ENCODE data around the gene CEBPB. TPM values are rescaled to one million over a fixed set of nuclear protein-coding genes. Genes with fewer than 3 reads are reported as not detected.

CEBPB gene
- total RNA-seq, 1 experiment from 2014 or later = 183 TPM

GRCh38 chr20:50188287-50188688, 2.3 kb upstream of the CEBPB start:
- H3K4me3 Mint-ChIP-seq (ENCODE audit: unreplicated experiment) = peak overlapping the region; percentile 5
- ChIA-PET CTCF (interaction anchor here (0.6 to 5.5 kb wide), 16 partner anchors 16 to 603 kb away, joined by 3 to 31 read pairs (median 4); partner anchors contain the start of gene PEDS1), POLR2A (interaction anchor here (0.8 to 1.5 kb wide), 4 partner anchors 16 to 322 kb away, joined by 3 to 5 read pairs (median 4); partner anchors contain the start of genes PEDS1 and PTPN1)
- Histone ChIP-seq H3K4me3 (ENCODE audit: low read depth, low read length) (no peak overlapping the region), H3K27me3 (replicated peaks; ENCODE audit: control insufficient read depth, insufficient read depth, low read length) (no peaks in the 10 kb centered on the region), H3K4me1 (peaks cover 37% of the 10 kb centered on the region), H3K9me3 (no peaks in the 10 kb centered on the region), H3K36me3 (ENCODE audit: control insufficient read depth, insufficient read depth, low read length) (no peaks in the 10 kb centered on the region)
- peak overlapping the region; percentile 29 for H3K27ac Mint-ChIP-seq (ENCODE audit: unreplicated experiment)
- no TSS peak for BruUV-seq (replicated peaks)
- no peaks in the 10 kb centered on the region for H3K9me3 Mint-ChIP-seq (ENCODE audit: unreplicated experiment)
- intact Hi-C loops (cut with micrococcal nuclease; ENCODE audit: unreplicated experiment) = loop anchor here (5.0 kb wide), 1 partner anchor 224 kb away; no protein-coding TSS in a partner anchor
- no peaks in the 10 kb centered on the region for H3K27me3 Mint-ChIP-seq (ENCODE audit: insufficient read depth, unreplicated experiment)
- peaks cover 40% of the 10 kb centered on the region for H3K4me1 Mint-ChIP-seq (ENCODE audit: low read depth, unreplicated experiment)
- TF ChIP-seq, protein P1, sequence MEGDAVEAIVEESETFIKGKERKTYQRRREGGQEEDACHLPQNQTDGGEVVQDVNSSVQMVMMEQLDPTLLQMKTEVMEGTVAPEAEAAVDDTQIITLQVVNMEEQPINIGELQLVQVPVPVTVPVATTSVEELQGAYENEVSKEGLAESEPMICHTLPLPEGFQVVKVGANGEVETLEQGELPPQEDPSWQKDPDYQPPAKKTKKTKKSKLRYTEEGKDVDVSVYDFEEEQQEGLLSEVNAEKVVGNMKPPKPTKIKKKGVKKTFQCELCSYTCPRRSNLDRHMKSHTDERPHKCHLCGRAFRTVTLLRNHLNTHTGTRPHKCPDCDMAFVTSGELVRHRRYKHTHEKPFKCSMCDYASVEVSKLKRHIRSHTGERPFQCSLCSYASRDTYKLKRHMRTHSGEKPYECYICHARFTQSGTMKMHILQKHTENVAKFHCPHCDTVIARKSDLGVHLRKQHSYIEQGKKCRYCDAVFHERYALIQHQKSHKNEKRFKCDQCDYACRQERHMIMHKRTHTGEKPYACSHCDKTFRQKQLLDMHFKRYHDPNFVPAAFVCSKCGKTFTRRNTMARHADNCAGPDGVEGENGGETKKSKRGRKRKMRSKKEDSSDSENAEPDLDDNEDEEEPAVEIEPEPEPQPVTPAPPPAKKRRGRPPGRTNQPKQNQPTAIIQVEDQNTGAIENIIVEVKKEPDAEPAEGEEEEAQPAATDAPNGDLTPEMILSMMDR (IDR thresholded peaks at IDR 0.05; ENCODE audit: insufficient read depth in 1 of 2, low read depth in 1 of 2, low read length in 1 of 2, severe bottlenecking in 1 of 2, unreplicated experiment in 1 of 2) = no peak
- H3K36me3 Mint-ChIP-seq (ENCODE audit: insufficient read depth, unreplicated experiment) = peaks cover 51% of the 10 kb centered on the region
- DNase-seq = no peak

- H3K27me3 Mint-ChIP-seq (ENCODE audit: insufficient read depth, unreplicated experiment) = no peaks in the 10 kb centered on the region
- peak overlapping the region; percentile 29 for H3K27ac Mint-ChIP-seq (ENCODE audit: unreplicated experiment)
- DNase-seq = peak; percentile 80 to 86
- ChIA-PET POLR2A (interaction anchor here (0.5 to 1.3 kb wide), 5 partner anchors 17 to 118 kb away, joined by 3 to 5 read pairs (median 4); partner anchors contain the start of gene PEDS1), CTCF (interaction anchor here (0.6 to 5.5 kb wide), 15 partner anchors 17 to 602 kb away, joined by 3 to 31 read pairs (median 4); partner anchors contain the start of gene PEDS1)
- TF ChIP-seq, protein P1 (IDR thresholded peaks at IDR 0.05; ENCODE audit: insufficient read depth in 1 of 2, low read depth in 1 of 2, low read length in 1 of 2, severe bottlenecking in 1 of 2, unreplicated experiment in 1 of 2) = no peak
- TSS peak; percentile 10 for BruUV-seq (replicated peaks)
- intact Hi-C loops (cut with micrococcal nuclease; ENCODE audit: unreplicated experiment) = loop anchor here (5.0 kb wide), 1 partner anchor 223 kb away; no protein-coding TSS in a partner anchor
- H3K27me3 ChIP-seq (replicated peaks; ENCODE audit: control insufficient read depth, insufficient read depth, low read length) = no peaks in the 10 kb centered on the region
- H3K4me3 ChIP-seq (ENCODE audit: low read depth, low read length) = no peak overlapping the region
- peaks cover 59% of the 10 kb centered on the region for H3K36me3 Mint-ChIP-seq (ENCODE audit: insufficient read depth, unreplicated experiment)
- H3K4me1 Mint-ChIP-seq (ENCODE audit: low read depth, unreplicated experiment) = peaks cover 46% of the 10 kb centered on the region
- H3K4me3 Mint-ChIP-seq (ENCODE audit: unreplicated experiment) = peak overlapping the region; percentile 94
- H3K36me3 ChIP-seq (ENCODE audit: control insufficient read depth, insufficient read depth, low read length) = peaks cover 2% of the 10 kb centered on the region; the same call in 1 of the 2 replicates
- H3K4me1 ChIP-seq = peaks cover 45% of the 10 kb centered on the region
- no peaks in the 10 kb centered on the region for H3K9me3 ChIP-seq
- no peaks in the 10 kb centered on the region for H3K9me3 Mint-ChIP-seq (ENCODE audit: unreplicated experiment)
Measured at GRCh38 chr20:50188879-50189680, 1.6 kb upstream of the CEBPB start.

DNA sequence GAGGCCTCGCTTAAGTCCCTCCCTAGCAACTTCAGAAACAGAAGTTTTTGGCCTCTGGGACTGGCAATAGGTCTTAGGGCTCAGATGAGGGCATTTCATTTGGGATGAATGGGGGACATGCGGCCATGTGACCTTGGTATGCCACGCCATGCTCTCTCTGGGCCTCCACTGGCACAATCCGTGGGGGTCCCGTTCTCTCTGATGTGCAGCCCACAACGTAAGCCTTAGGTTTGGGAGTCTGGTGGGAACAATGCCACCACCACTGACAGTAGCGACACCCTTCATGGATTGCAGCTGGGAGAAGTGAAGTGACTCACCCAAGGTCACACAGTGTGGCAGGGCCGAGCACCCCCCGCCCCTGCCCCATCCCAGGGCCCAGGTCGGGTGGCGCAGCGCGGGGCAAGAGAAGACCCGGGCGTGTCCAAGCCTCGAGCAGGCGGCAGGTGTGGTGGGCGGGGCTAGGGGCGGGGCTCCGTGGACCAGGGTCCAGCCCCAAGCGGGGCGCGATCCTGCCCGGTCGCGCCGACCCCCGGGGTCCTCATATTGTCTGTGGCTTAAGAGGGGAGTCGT, 864 bp upstream of the CEBPB start:
- intact Hi-C loops (cut with micrococcal nuclease; ENCODE audit: unreplicated experiment) = loop anchor here (1.0 to 10.0 kb wide), 7 partner anchors 83 to 575 kb away; partner anchors contain the start of gene PTPN1
- Mint-ChIP-seq H3K4me3 (ENCODE audit: unreplicated experiment) (peak overlapping the region; percentile 94), H3K9me3 (ENCODE audit: unreplicated experiment) (no peaks in the 10 kb centered on the region), H3K27me3 (ENCODE audit: insufficient read depth, unreplicated experiment) (no peaks in the 10 kb centered on the region), H3K4me1 (ENCODE audit: low read depth, unreplicated experiment) (peaks cover 52% of the 10 kb centered on the region), H3K27ac (ENCODE audit: unreplicated experiment) (no peak overlapping the region), H3K36me3 (ENCODE audit: insufficient read depth, unreplicated experiment) (peaks cover 66% of the 10 kb centered on the region)
- H3K4me1 ChIP-seq = peaks cover 49% of the 10 kb centered on the region
- H3K27me3 ChIP-seq (replicated peaks; ENCODE audit: control insufficient read depth, insufficient read depth, low read length) = no peaks in the 10 kb centered on the region
- CTCF ChIA-PET = interaction anchor here (0.6 to 5.5 kb wide), 12 partner anchors 10 to 418 kb away, joined by 3 to 31 read pairs (median 4); partner anchors contain the start of gene PEDS1
- BruUV-seq (replicated peaks) = no TSS peak
- POLR2A ChIA-PET = interaction anchor here (0.6 to 3.0 kb wide), 4 partner anchors 18 to 119 kb away, joined by 4 to 32 read pairs (median 4); no protein-coding TSS in a partner anchor
- H3K9me3 ChIP-seq = no peaks in the 10 kb centered on the region
- TF ChIP-seq, protein P1 (IDR thresholded peaks at IDR 0.05; ENCODE audit: insufficient read depth in 1 of 2, low read depth in 1 of 2, low read length in 1 of 2, severe bottlenecking in 1 of 2, unreplicated experiment in 1 of 2) = no peak
- DNase-seq = peak; percentile 55 to 79
- peaks cover 2% of the 10 kb centered on the region; the same call in 1 of the 2 replicates for H3K36me3 ChIP-seq (ENCODE audit: control insufficient read depth, insufficient read depth, low read length)
- peak overlapping the region; percentile 96 for H3K4me3 ChIP-seq (ENCODE audit: low read depth, low read length)

Measured in Caco-2 (cell line).